A673 (cell line): ENCODE results near the gene HDAC4.

Source experiments
- EZH2 ChIP-seq: fragments of 200-600 bp; sonication (generic); IDR thresholded peaks from 2 replicates; pipeline ENCODE4 v1.6.1; 2017; ENCODE audit warnings: borderline replicate concordance, low read depth, mild to moderate bottlenecking, mixed read lengths, antibody characterized with exemption, low read length; ENCODE audit not compliant: poor library complexity, severe bottlenecking
- TF ChIP-seq, protein P1 (sequence below): fragments of 300-800, 200-600 bp; sonication (generic); conservative IDR thresholded peaks from 2 replicates; pipeline ENCODE4 v1.5.1; 2017; ENCODE audit warnings: low read depth, mild to moderate bottlenecking, antibody characterized with exemption, low read length, moderate library complexity, mixed read lengths

DNA sequence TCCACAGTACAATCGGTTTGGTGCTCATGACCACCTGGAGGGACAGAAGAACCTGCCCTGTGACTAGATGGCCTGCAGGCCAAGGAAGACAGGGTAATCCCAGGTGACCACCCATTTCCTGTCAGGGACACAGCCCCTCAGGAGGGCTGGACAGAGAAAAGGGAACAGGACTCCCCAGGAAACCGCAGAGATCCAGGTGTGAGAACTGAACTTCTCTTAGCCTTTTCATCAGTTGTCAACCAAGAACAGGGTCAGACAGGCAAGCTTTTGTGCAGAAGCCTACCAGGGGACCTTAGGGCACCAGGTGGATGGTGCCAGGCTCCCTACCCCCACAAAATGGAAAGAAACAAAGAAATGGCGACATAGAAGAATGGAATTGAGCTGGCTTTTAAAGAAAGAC is 132.3 kb downstream of the HDAC4 start:
- no peak for TF ChIP-seq EZH2
- TF ChIP-seq, protein P1, sequence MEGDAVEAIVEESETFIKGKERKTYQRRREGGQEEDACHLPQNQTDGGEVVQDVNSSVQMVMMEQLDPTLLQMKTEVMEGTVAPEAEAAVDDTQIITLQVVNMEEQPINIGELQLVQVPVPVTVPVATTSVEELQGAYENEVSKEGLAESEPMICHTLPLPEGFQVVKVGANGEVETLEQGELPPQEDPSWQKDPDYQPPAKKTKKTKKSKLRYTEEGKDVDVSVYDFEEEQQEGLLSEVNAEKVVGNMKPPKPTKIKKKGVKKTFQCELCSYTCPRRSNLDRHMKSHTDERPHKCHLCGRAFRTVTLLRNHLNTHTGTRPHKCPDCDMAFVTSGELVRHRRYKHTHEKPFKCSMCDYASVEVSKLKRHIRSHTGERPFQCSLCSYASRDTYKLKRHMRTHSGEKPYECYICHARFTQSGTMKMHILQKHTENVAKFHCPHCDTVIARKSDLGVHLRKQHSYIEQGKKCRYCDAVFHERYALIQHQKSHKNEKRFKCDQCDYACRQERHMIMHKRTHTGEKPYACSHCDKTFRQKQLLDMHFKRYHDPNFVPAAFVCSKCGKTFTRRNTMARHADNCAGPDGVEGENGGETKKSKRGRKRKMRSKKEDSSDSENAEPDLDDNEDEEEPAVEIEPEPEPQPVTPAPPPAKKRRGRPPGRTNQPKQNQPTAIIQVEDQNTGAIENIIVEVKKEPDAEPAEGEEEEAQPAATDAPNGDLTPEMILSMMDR: no peak
